Measurements from ENCODE around the gene ELFN2. TPM values are rescaled to one million over a fixed set of nuclear protein-coding genes. Genes with fewer than 3 reads are reported as not detected.

The ELFN2 gene
- total and polyA plus RNA-seq, 8 donors = 0.70 to 4.9 (median 1.5) TPM

DNA sequence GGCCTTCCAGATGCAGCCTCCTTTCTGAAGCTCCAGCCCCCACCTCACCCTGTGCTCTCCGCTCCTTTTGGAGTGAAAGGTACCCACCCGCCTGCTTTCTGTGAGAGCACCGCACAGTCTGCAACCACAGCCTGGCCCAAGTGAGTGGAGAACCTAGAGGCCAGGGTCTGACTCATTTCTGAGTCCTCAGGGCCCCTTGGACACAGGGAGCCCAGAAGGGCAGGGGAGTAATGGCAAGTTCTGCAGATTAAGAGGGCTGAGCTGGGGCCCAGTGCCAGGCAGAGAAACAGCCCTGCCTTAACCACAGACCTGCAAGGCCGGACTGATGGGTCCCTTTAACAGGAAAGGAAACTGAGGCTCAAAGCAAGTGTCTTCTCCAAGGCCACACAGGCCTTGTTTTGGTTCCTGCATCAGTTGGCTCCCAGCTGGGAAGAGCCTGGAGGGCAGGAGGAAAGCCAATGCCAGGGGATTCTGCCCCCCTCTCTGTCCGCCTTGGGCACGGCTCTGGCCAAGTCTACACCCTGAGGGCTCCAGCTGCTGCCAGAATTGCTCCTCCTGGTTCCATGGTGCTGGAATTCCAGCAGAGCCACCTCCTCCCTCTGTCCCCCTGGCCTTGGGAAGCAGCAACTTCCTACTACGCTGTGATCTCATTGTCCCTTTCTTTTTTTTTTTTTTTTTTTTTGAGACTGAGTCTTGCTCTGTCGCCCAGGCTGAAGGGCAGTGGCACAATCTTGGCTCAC is 89.9 kb downstream of the ELFN2 start:
- Histone ChIP-seq H3K36me3 (no peaks in the 10 kb centered on the region), H3K27me3 (peaks cover 35 to 90% of the 10 kb centered on the region in 2 donors)

DNA sequence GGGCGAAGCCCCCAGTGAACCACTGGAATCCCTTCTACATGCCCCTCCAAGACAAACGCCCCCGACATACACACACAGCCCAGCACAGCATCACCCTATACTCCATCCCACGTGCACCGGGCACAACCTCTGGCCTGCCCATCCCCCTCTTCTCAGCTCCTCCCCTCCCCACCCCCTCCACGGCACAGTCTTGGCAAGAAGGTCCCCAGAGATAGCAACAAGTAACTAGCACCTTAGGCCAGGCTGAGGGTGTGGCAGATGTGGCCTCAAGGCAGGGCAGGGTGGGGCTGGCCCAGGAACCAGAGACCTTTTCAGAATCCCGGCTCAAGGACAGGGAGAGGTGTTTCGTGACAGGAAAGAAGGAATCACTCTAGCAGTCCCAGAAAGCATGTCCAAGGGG is 90.7 kb downstream of the ELFN2 start:
- no peak for TF ChIP-seq CTCF (IDR thresholded peaks at IDR 0.05)
- Histone ChIP-seq H3K4me3 (no peak overlapping the region), H3K36me3 (no peaks in the 10 kb centered on the region), H3K27me3 (peaks cover 38 to 90% of the 10 kb centered on the region in 2 donors), H3K4me1 (no peaks in the 10 kb centered on the region), H3K27ac (no peak overlapping the region), H3K9me3 (no peaks in the 10 kb centered on the region)
- DNase-seq (peak in 1 of 4 donors; percentile 24), ATAC-seq (no peak)
- intact Hi-C loops (cut with DNase I) = no loop called here

More for the DNA sequence above, 89.9 kb downstream of the ELFN2 start:
- peak in 1 of 4 donors; percentile 35 for DNase-seq
- no peaks in the 10 kb centered on the region for H3K4me1 ChIP-seq
- no peak for TF ChIP-seq CTCF (IDR thresholded peaks at IDR 0.05)
- no peak for ATAC-seq
- intact Hi-C loops (cut with DNase I) = no loop called here
- H3K9me3 ChIP-seq = no peaks in the 10 kb centered on the region
- H3K27ac ChIP-seq = no peak overlapping the region
- no peak overlapping the region for H3K4me3 ChIP-seq

DNA sequence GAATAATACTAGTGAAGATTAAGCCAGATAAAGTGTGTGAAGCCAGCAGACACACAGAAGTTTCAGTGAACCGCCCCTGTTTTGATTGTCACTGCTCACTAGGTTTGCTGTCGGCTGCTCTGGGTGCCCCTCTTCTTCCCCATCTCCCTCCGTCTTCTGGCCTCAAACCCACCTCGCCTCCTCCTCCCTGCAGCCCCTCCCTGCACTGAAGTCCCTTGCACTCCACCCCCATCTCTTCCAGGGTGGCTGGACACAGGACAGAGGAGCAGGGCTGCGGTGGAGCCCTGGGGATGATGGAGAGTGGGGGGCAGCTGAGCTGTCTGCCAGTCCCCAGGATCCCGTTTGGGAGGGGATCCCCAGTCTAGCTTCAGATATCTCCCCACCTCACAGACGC is 91.5 kb downstream of the ELFN2 start:
- H3K27ac ChIP-seq = no peak overlapping the region
- TF ChIP-seq CTCF (IDR thresholded peaks at IDR 0.05) = no peak
- intact Hi-C loops (cut with DNase I) = no loop called here
- peak in 1 of 4 donors; percentile 41 for DNase-seq
- no peaks in the 10 kb centered on the region for H3K36me3 ChIP-seq
- no peak overlapping the region for H3K4me3 ChIP-seq
- no peaks in the 10 kb centered on the region for H3K4me1 ChIP-seq
- ATAC-seq = no peak
- H3K27me3 ChIP-seq = peaks cover 38 to 90% of the 10 kb centered on the region in 2 donors
- no peaks in the 10 kb centered on the region for H3K9me3 ChIP-seq

DNA sequence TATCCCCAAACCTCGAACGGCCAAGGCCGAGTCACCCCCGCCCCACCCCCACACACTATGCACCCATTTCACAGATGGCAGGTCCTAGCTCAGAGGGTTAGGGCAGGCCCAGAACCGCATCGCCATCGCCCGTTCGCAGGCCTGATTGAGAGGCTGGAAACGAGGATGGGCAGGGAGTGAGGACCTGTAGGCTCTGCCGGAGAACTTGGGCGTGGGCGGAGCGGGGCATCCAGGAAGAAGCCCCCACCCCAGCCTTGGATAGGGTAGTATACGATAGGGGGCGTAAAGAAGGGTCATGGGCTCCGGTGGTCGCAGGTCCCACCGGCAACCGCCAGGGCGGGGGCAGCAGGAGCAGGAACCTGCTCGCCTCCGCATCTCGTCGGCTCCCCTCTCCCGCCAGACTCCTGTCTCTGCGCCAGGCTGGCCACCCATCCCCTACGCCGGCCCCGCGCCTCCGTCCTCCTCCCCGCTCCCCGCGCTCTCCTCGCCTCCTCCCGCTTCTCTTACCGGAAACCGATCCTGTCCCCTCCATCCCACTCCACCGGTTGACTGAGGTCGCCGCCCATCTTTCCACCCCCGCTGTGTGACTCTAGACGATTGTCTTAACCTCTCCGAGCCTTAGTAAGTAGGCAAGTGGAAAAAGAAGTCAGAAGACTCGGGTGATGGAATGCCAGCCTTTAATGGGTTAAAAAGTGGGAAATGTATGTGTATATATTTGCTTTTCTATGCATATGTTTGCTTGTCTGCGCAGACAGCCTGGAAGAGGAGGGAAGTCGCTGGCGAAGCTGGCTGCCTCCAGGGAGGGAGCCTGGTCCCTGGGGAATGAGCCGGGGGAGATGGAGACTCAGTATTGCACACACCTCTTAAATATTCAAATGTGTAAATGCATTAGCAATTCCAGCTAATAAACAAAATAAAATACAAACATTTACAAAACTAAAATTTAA is 92.1 kb downstream of the ELFN2 start:
- peak in 1 of 4 donors; percentile 71 for DNase-seq
- no peaks in the 10 kb centered on the region for H3K36me3 ChIP-seq
- no peaks in the 10 kb centered on the region for H3K4me1 ChIP-seq
- TF ChIP-seq CTCF (IDR thresholded peaks at IDR 0.05) = no peak
- no peak for ATAC-seq
- intact Hi-C loops (cut with DNase I) = no loop called here
- H3K9me3 ChIP-seq = no peaks in the 10 kb centered on the region
- H3K27ac ChIP-seq = no peak overlapping the region
- peaks cover 38 to 92% of the 10 kb centered on the region in 2 donors for H3K27me3 ChIP-seq
- no peak overlapping the region for H3K4me3 ChIP-seq

DNA sequence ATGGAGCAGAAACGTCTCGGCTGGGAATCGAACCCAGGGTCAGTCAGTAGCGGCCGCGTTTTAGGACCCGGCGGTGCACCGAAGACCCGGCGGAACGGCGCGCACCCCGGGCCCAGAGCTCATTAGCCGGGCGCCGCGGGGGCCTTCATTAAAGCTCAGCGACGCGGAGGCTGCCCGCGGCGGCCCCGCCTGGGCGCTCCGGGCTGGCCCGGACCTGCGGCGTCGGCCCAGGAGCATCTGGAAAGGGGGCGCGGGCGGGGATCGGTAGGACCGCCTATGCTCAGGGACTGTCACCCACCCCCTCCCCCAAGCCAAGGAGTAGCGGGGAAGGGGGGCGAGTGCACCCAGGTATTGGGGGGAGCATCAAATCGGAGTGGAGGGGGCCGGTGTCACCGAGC is 92.8 kb downstream of the ELFN2 start:
- Histone ChIP-seq H3K36me3 (no peaks in the 10 kb centered on the region), H3K27me3 (peaks cover 38 to 95% of the 10 kb centered on the region in 2 donors), H3K27ac (no peak overlapping the region), H3K9me3 (no peaks in the 10 kb centered on the region), H3K4me3 (no peak overlapping the region), H3K4me1 (no peaks in the 10 kb centered on the region)
- DNase-seq = peak in 1 of 4 donors; percentile 62
- no peak for ATAC-seq
- intact Hi-C loops (cut with DNase I) = no loop called here
- TF ChIP-seq CTCF (IDR thresholded peaks at IDR 0.05) = no peak

Measured in left lung (tissue), 10 donors.